K562 (cell line): ENCODE data around the gene PIGL. TPM values are rescaled to one million over a fixed set of nuclear protein-coding genes. Genes with fewer than 3 reads are reported as not detected.

Experiments
- ATAC-seq: fragments of 200-7000 bp; cut with Tn5 transposase; 3 replicates; pipeline ENCODE4 v1.9.1; 2020; ENCODE audit warnings: moderate library complexity
- BruUV-seq: library from RNA; stranded (reverse); fragments of 400-500 nt; replicated peaks from 2 replicates; lab custom pipeline; 2021; lab: Mats Ljungman, UMichigan
- CTCF ChIA-PET: fragments of 300-600 bp; formaldehyde crosslinking; extraction: SDS; loops from one replicate; lab custom pipeline; 2021; ENCODE audit warnings: low intra/inter-chr PET ratio; lab: Yijun Ruan, JAX
- POLR2A ChIA-PET: fragments of 300-600, 350-650 bp; sonication (Branson Sonifier 250); formaldehyde crosslinking; extraction: SDS; loops from one replicate; lab custom pipeline; 2021; ENCODE audit warnings: antibody characterized with exemption, inconsistent platforms; lab: Yijun Ruan, JAX
- DNase-seq, 4 experiments: peaks; one replicate each; pipeline versions ENCODE4 v3.0.0 to v3.0.0-alpha.2; 2011 to 2018; ENCODE audit warnings: low spot score in 3 of 4, mixed read lengths in 3 of 4; ENCODE audit errors: extremely low read depth in 1 of 4
- FAIRE-seq: peaks from 2 replicates; lab custom pipeline; 2011; peaks lifted over from hg19 to GRCh38; lab: Jason Lieb, UNC
- H2AFZ ChIP-seq: 2 replicates; pipeline ENCODE4 v1.6.0; 2011; ENCODE audit warnings: low read depth, low read length, control low read depth, inconsistent platforms
- H3K27ac ChIP-seq: fragments of 200-600 bp; 3 replicates; pipeline ENCODE4 v1.8.0; 2011; ENCODE audit warnings: low read depth, mild to moderate bottlenecking, control low read depth, inconsistent platforms, low read length, moderate library complexity, mixed read lengths; ENCODE audit errors: extremely low read depth
- H3K27me3 ChIP-seq, 2 experiments: fragments of 300-600 bp in 1 of 2; 2 replicates in 1 of 2; 3 replicates in 1 of 2; pipeline versions ENCODE4 v1.6.0 to v1.8.0; 2011; ENCODE audit warnings: inconsistent platforms in 2 of 2, low read length in 2 of 2, mild to moderate bottlenecking in 1 of 2, mixed read lengths in 1 of 2, moderate library complexity in 1 of 2; ENCODE audit not compliant: control insufficient read depth in 2 of 2, insufficient read depth in 2 of 2
- H3K36me3 ChIP-seq: fragments of 300-600 bp; 3 replicates; pipeline ENCODE4 v1.8.0; 2011; ENCODE audit warnings: mild to moderate bottlenecking, low read length, inconsistent platforms; ENCODE audit not compliant: control insufficient read depth, insufficient read depth
- H3K4me1 ChIP-seq, 2 experiments: fragments of 200-600 bp in 1 of 2; replicated peaks in 1 of 2; 2 replicates in 1 of 2; 3 replicates in 1 of 2; pipeline versions ENCODE4 v1.5.1 to v1.8.0; 2011; ENCODE audit warnings: inconsistent platforms in 2 of 2, low read length in 2 of 2, mild to moderate bottlenecking in 1 of 2, mixed read lengths in 1 of 2, moderate library complexity in 1 of 2; ENCODE audit not compliant: control insufficient read depth in 2 of 2, insufficient read depth in 2 of 2
- H3K4me2 ChIP-seq: 2 replicates; pipeline ENCODE4 v1.6.1; 2011; ENCODE audit warnings: low read length, control low read depth, inconsistent platforms, mixed read lengths; ENCODE audit not compliant: insufficient read depth
- H3K4me3 ChIP-seq: fragments of 200-600 bp; sonication (generic), shearing (Covaris generic); 2 replicates; pipeline ENCODE4 v1.5.1; 2016; ENCODE audit warnings: control low read depth, inconsistent platforms
- H3K79me2 ChIP-seq: fragments of 200-600 bp; 3 replicates; pipeline ENCODE4 v1.8.0; 2011; ENCODE audit warnings: low read length, inconsistent platforms; ENCODE audit not compliant: control insufficient read depth, insufficient read depth
- H3K9ac ChIP-seq, 2 experiments: 2 replicates each; pipeline versions ENCODE4 v1.6.0 to v1.6.1; 2011; ENCODE audit warnings: low read depth in 2 of 2, low read length in 2 of 2, control low read depth in 1 of 2, inconsistent platforms in 1 of 2, mild to moderate bottlenecking in 1 of 2, mixed read lengths in 1 of 2; ENCODE audit not compliant: insufficient read depth in 1 of 2
- H3K9me1 ChIP-seq: one replicate; pipeline ENCODE4 v1.6.0; 2011; ENCODE audit warnings: inconsistent platforms, mild to moderate bottlenecking, low read length, moderate library complexity; ENCODE audit not compliant: control insufficient read depth, insufficient read depth
- H3K9me3 ChIP-seq: replicated peaks from 2 replicates; pipeline ENCODE4 v1.5.1; 2011; ENCODE audit warnings: low read depth, low read length, inconsistent platforms; ENCODE audit not compliant: control insufficient read depth, insufficient read depth
- H4K20me1 ChIP-seq: replicated peaks from 2 replicates; pipeline ENCODE4 v1.6.1; 2011; ENCODE audit warnings: low read length, inconsistent platforms, mixed read lengths; ENCODE audit not compliant: control insufficient read depth, insufficient read depth
- ATF1 ChIP-seq, 2 experiments: fragments of 450-650 bp in 1 of 2; IDR thresholded peaks; 2 replicates each; pipeline ENCODE4 v1.6.1; 2016; ENCODE audit warnings: missing compliant biosample characterization in 1 of 2, missing genetic modification characterization in 1 of 2
- FOXJ3 ChIP-seq: sonication (generic); formaldehyde crosslinking; IDR thresholded peaks from 2 replicates; pipeline ENCODE4 v1.4.0; 2020; ENCODE audit warnings: mild to moderate bottlenecking, missing genetic modification reagents
- KLF16 ChIP-seq: IDR thresholded peaks from 2 replicates; pipeline ENCODE4 v1.6.1; 2016; ENCODE audit warnings: antibody characterized with exemption
- MGA ChIP-seq: fragments of 450-650 bp; IDR thresholded peaks from 2 replicates; pipeline ENCODE4 v1.6.1; 2016; ENCODE audit warnings: mild to moderate bottlenecking, moderate library complexity
- ZFP36 ChIP-seq: fragments of 150-350 bp; IDR thresholded peaks from 2 replicates; pipeline ENCODE4 v1.6.1; 2018; ENCODE audit warnings: low read length, low read depth; ENCODE audit not compliant: partially characterized antibody
- ZHX1 ChIP-seq: fragments of 150-350 bp; conservative IDR thresholded peaks from 2 replicates; pipeline ENCODE4 v1.6.1; 2014; ENCODE audit warnings: low read length
- ZNF232 ChIP-seq: sonication (generic); formaldehyde crosslinking; IDR thresholded peaks from 2 replicates; pipeline ENCODE4 v1.8.0; 2022; ENCODE audit warnings: mild to moderate bottlenecking, missing genetic modification reagents
- WGBS: fragments of 100-300 bp; shearing (Covaris generic); methylation state at CpG from one replicate; pipeline ENCODE4 v1.1.6; 2016; ENCODE audit warnings: low coverage, mixed read lengths; ENCODE audit not compliant: insufficient coverage; ENCODE audit errors: missing lambda C conversion rate; 5-methylcytosine and 5-hydroxymethylcytosine counted together
- in situ Hi-C: fragments of 300-500 bp; cut with MboI; formaldehyde crosslinking; loops from 4 replicates; pipeline ENCODE4 v1.15.0; 2018; ENCODE audit warnings: inconsistent platforms, mixed read lengths
- intact Hi-C: fragments of 100-400 bp; cut with micrococcal nuclease; formaldehyde crosslinking; loops from 2 replicates; pipeline ENCODE4 v1.14.2; 2022
- polyA plus RNA-seq, 8 experiments: library from polyadenylated mRNA; depleted of rRNA in 4 of 8; stranded (reverse) in 5 of 8; unstranded in 3 of 8; fragments of >200 nt; fragmentation: Nextera tagmentation in 2 of 8; fragmentation: Illumina TruSeq in 1 of 8; extraction: Ambion mirVana in 2 of 8; extraction: Trizol in 1 of 8; gene quantifications; 2 replicates each; pipeline versions ENCODE4 v1.2.1 to v1.2.3, GENCODE V29; 2011 to 2014; ENCODE audit warnings: inconsistent platforms in 1 of 8, missing spikeins in 1 of 8
- total RNA-seq, 7 experiments: library from RNA; depleted of rRNA in 6 of 7; stranded (reverse); fragments of >200 nt in 6 of 7; fragmentation: Illumina TruSeq in 2 of 7; extraction: Trizol in 2 of 7; gene quantifications; 2 replicates each; pipeline versions ENCODE4 v1.2.1 to v1.2.3, GENCODE V29; 2011 to 2021; ENCODE audit warnings: low replicate concordance in 1 of 7

Gene PIGL
- total and polyA plus RNA-seq, 9 of the 15 experiments (the other 6 are each of a cell fraction or from before 2014, with no cell fraction given) = 19.9 to 55.3 (median 29.6) TPM

- no peak overlapping the region for H3K27ac ChIP-seq
- no peak overlapping the region for H3K4me2 ChIP-seq
- no peak overlapping the region for H2AFZ ChIP-seq
- BruUV-seq = no TSS peak
- no peak for ATAC-seq
- intact Hi-C loops (no loop called here), in situ Hi-C loops (no loop called here)
- ChIA-PET CTCF (no interaction called here), POLR2A (interaction anchor here (0.7 to 1.5 kb wide), 3 partner anchors 10 to 106 kb away, joined by 3 read pairs; no protein-coding TSS in a partner anchor)
- no peaks in the 10 kb centered on the region for H3K27me3 ChIP-seq
- no peaks in the 10 kb centered on the region for H3K9me3 ChIP-seq
- peaks cover 38% of the 10 kb centered on the region for H3K36me3 ChIP-seq
- H3K9ac ChIP-seq = peak overlapping the region in 1 of 2 experiments; percentile 7; a peak in 1 of 4 replicates
- WGBS = 100% methylated on average over 5 of the region's 5 CpGs
- peaks cover 4% of the 10 kb centered on the region for H3K9me1 ChIP-seq
- peaks cover 33% of the 10 kb centered on the region for H3K79me2 ChIP-seq
- peaks cover 0 to 15% of the 10 kb centered on the region in 2 experiments; a peak in 4 of 5 replicates for H3K4me1 ChIP-seq
- no peaks in the 10 kb centered on the region for H4K20me1 ChIP-seq
- H3K4me3 ChIP-seq = no peak overlapping the region
- no peak for DNase-seq
- FAIRE-seq = no peak
- TF ChIP-seq MGA (no peak), FOXJ3 (no peak), ZNF232 (CRISPR knock-in tag) (no peak), ZFP36 (no peak), ATF1 (CRISPR knock-in tag; IDR thresholded peaks at IDR 0.05) (no peak), ATF1 (tag; IDR thresholded peaks at IDR 0.05) (no peak), ZHX1 (no peak), KLF16 (no peak)
These were observed 132.4 kb downstream of the PIGL start for GRCh38 chr17:16349431-16349830.
